CD14-positive monocyte (primary cell): ENCODE results near the gene KAZN. TPM values are rescaled to one million over a fixed set of nuclear protein-coding genes. Genes with fewer than 3 reads are reported as not detected.

ENCODE experiments used
- DNase-seq, 3 donors: peaks; one replicate each; pipeline ENCODE4 v3.0.0-alpha.2; 2011 to 2022
- H2AFZ ChIP-seq: 2 replicates; pipeline ENCODE4 v1.6.0; 2012; ENCODE audit warnings: mild to moderate bottlenecking, low read depth, low read length, inconsistent platforms; ENCODE audit not compliant: insufficient read depth, poor library complexity, severe bottlenecking
- H3K27ac ChIP-seq, 2 donors: 1 replicate in 1 of 2; 2 replicates in 1 of 2; pipeline ENCODE4 v1.5.1; 2012 to 2013; ENCODE audit warnings: low read length in 2 of 2, control low read depth in 1 of 2, inconsistent platforms in 1 of 2, low read depth in 1 of 2, mild to moderate bottlenecking in 1 of 2
- H3K27me3 ChIP-seq, 2 donors: one replicate each; pipeline versions ENCODE4 v1.6.0 to v1.6.1; 2011 to 2013; ENCODE audit warnings: low read length in 2 of 2; ENCODE audit not compliant: control insufficient read depth in 2 of 2, insufficient read depth in 2 of 2
- H3K36me3 ChIP-seq, 2 donors: replicated peaks in 1 of 2; 1 replicate in 1 of 2; 2 replicates in 1 of 2; pipeline versions ENCODE4 v1.5.1 to v1.6.1; 2012 to 2013; ENCODE audit warnings: low read length in 2 of 2, control low read depth in 1 of 2, inconsistent platforms in 1 of 2, mild to moderate bottlenecking in 1 of 2; ENCODE audit not compliant: insufficient read depth in 2 of 2, control insufficient read depth in 1 of 2
- H3K4me1 ChIP-seq, 2 donors: 1 replicate in 1 of 2; 2 replicates in 1 of 2; pipeline versions ENCODE4 v1.5.1 to v1.6.1; 2012 to 2013; ENCODE audit warnings: low read length in 2 of 2, control low read depth in 1 of 2, inconsistent platforms in 1 of 2, mild to moderate bottlenecking in 1 of 2, moderate library complexity in 1 of 2; ENCODE audit not compliant: insufficient read depth in 2 of 2, control insufficient read depth in 1 of 2
- H3K4me2 ChIP-seq: replicated peaks from 2 replicates; pipeline ENCODE3; 2012; ENCODE audit warnings: low read length, moderate library complexity, mild to moderate bottlenecking; ENCODE audit not compliant: poor library complexity, severe bottlenecking; ENCODE audit errors: extremely low read depth
- H3K4me3 ChIP-seq, 3 experiments: fragments of 200-600 bp in 1 of 3; sonication (generic) in 1 of 3; replicated peaks in 1 of 3; 1 replicate in 2 of 3; 2 replicates in 1 of 3; pipeline ENCODE4 v1.5.1; 2011 to 2013; ENCODE audit warnings: low read length in 3 of 3, mild to moderate bottlenecking in 3 of 3, control low read depth in 2 of 3, low read depth in 2 of 3, inconsistent platforms in 1 of 3, moderate library complexity in 1 of 3
- H3K79me2 ChIP-seq: 2 replicates; pipeline ENCODE4 v1.6.0; 2012; ENCODE audit warnings: mild to moderate bottlenecking, control low read depth, inconsistent platforms, low read length, moderate library complexity; ENCODE audit not compliant: insufficient read depth
- H3K9ac ChIP-seq: 2 replicates; pipeline ENCODE4 v1.6.0; 2017; ENCODE audit warnings: low read length, mild to moderate bottlenecking; ENCODE audit not compliant: insufficient read depth, poor library complexity, severe bottlenecking
- H3K9me3 ChIP-seq, 2 donors: replicated peaks in 1 of 2; 1 replicate in 1 of 2; 2 replicates in 1 of 2; pipeline versions ENCODE4 v1.5.1 to v1.6.1; 2012 to 2013; ENCODE audit warnings: low read length in 2 of 2, control low read depth in 1 of 2; ENCODE audit not compliant: control insufficient read depth in 1 of 2, insufficient read depth in 1 of 2
- H4K20me1 ChIP-seq: 2 replicates; pipeline ENCODE4 v1.6.0; 2012; ENCODE audit warnings: mild to moderate bottlenecking, low read length, control low read depth, moderate library complexity; ENCODE audit not compliant: insufficient read depth
- H3K27ac Mint-ChIP-seq, 7 donors: one replicate each; pipeline ENCODE4 v1.8.0; 2020; ENCODE audit warnings: mild to moderate bottlenecking in 7 of 7, mixed read lengths in 7 of 7, moderate library complexity in 6 of 7, inconsistent platforms in 2 of 7
- H3K27me3 Mint-ChIP-seq, 3 donors: one replicate each; pipeline ENCODE4 v1.8.0; 2021 to 2022; ENCODE audit warnings: low read depth in 3 of 3, mild to moderate bottlenecking in 3 of 3, mixed read lengths in 3 of 3, moderate library complexity in 3 of 3, inconsistent platforms in 1 of 3
- H3K36me3 Mint-ChIP-seq, 2 donors: one replicate each; pipeline ENCODE4 v1.8.0; 2020; ENCODE audit warnings: mixed read lengths in 2 of 2, inconsistent platforms in 1 of 2, mild to moderate bottlenecking in 1 of 2
- H3K4me1 Mint-ChIP-seq: one replicate; pipeline ENCODE4 v1.8.0; 2020; ENCODE audit warnings: mild to moderate bottlenecking, mixed read lengths
- H3K4me3 Mint-ChIP-seq, 2 donors: one replicate each; pipeline ENCODE4 v1.8.0; 2020; ENCODE audit warnings: mild to moderate bottlenecking in 2 of 2, mixed read lengths in 2 of 2, moderate library complexity in 1 of 2
- H3K9me3 Mint-ChIP-seq, 7 donors: one replicate each; pipeline ENCODE4 v1.8.0; 2020 to 2022; ENCODE audit warnings: mixed read lengths in 7 of 7, mild to moderate bottlenecking in 6 of 7, moderate library complexity in 6 of 7, inconsistent platforms in 2 of 7
- CTCF ChIP-seq: fragments of 200-600 bp; IDR thresholded peaks from one replicate; pipeline ENCODE4 v1.8.0; 2022; ENCODE audit warnings: antibody characterized with exemption, mild to moderate bottlenecking
- WGBS: methylation state at CpG from one replicate; pipeline ENCODE4 v1.1.5; 2013; ENCODE audit warnings: missing lambda C conversion rate; ENCODE audit not compliant: insufficient coverage; 5-methylcytosine and 5-hydroxymethylcytosine counted together
- intact Hi-C, 2 donors: fragments of 100-400 bp; cut with micrococcal nuclease; formaldehyde crosslinking; loops; one replicate each; pipeline versions ENCODE4 v1.15.0 to v1.15.1; 2023
- polyA plus RNA-seq, 3 donors: library from polyadenylated mRNA; depleted of rRNA in 1 of 3; unstranded in 2 of 3; stranded (reverse) in 1 of 3; fragments of 300-500 nt in 2 of 3; fragments of >200 nt in 1 of 3; fragmentation: Illumina TruSeq in 2 of 3; gene quantifications; 1 replicate in 2 of 3; 2 replicates in 1 of 3; pipeline ENCODE4 v1.2.3, GENCODE V29; 2012 to 2021

The KAZN gene
- polyA plus RNA-seq, 3 donors, result not detected

DNA sequence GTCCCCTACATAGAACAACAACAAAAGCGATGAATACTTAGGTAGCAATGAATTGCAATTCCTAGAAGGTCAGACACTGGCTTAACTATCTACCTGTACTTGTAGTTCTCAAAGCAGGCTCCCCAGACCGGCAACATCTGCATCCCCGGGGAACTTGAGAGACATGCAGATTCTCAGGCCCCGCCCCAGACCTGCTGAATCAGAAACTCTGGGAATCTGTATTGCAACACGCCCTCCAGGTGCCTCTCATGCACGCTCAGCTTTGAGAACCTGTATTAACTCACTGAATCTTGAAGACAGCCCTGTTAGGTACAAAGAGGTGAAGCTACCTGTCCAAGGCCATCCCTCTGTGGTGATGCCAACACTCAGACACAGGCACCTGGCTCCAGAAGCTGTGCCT is 128.1 kb downstream of the KAZN start:
- no peaks in the 10 kb centered on the region for H4K20me1 ChIP-seq
- H3K4me3 Mint-ChIP-seq, result no peak overlapping the region
- no peak overlapping the region for H3K27ac ChIP-seq
- no peak for TF ChIP-seq CTCF
- H3K27me3 Mint-ChIP-seq, result peaks cover 0 to 4% (median 3%) of the 10 kb centered on the region in 3 donors
- no peak overlapping the region for H3K27ac Mint-ChIP-seq
- intact Hi-C loops, result no loop called here
- no peak overlapping the region for H2AFZ ChIP-seq
- no peak for DNase-seq
- H3K79me2 ChIP-seq, result no peaks in the 10 kb centered on the region
- no peak overlapping the region for H3K4me3 ChIP-seq
- no peaks in the 10 kb centered on the region for H3K9me3 ChIP-seq
- no peak overlapping the region for H3K9ac ChIP-seq
- no peaks in the 10 kb centered on the region for H3K4me1 ChIP-seq
- H3K27me3 ChIP-seq, result no peaks in the 10 kb centered on the region
- H3K36me3 Mint-ChIP-seq, result no peaks in the 10 kb centered on the region
- H3K4me1 Mint-ChIP-seq, result peaks cover 4% of the 10 kb centered on the region
- H3K9me3 Mint-ChIP-seq, result peaks cover 0 to 2% (median 0%) of the 10 kb centered on the region in 7 donors
- WGBS, result 85% methylated on average over 5 of the region's 6 CpGs
- H3K36me3 ChIP-seq, result no peaks in the 10 kb centered on the region
- no peak overlapping the region for H3K4me2 ChIP-seq

- no peak for TF ChIP-seq CTCF
- Histone ChIP-seq H3K4me2 (no peak overlapping the region), H3K27ac (no peak overlapping the region), H3K79me2 (no peaks in the 10 kb centered on the region), H3K9ac (no peak overlapping the region), H2AFZ (no peak overlapping the region), H4K20me1 (no peaks in the 10 kb centered on the region), H3K36me3 (no peaks in the 10 kb centered on the region), H3K9me3 (no peaks in the 10 kb centered on the region), H3K4me3 (no peak overlapping the region), H3K27me3 (no peaks in the 10 kb centered on the region), H3K4me1 (peaks cover 3 to 8% of the 10 kb centered on the region in 2 donors)
- H3K9me3 Mint-ChIP-seq, result peaks cover 0 to 2% (median 0%) of the 10 kb centered on the region in 7 donors
- 96% methylated on average over 4 of the region's 7 CpGs for WGBS
- no peaks in the 10 kb centered on the region for H3K36me3 Mint-ChIP-seq
- DNase-seq, result no peak
- no peak overlapping the region for H3K4me3 Mint-ChIP-seq
- no peak overlapping the region for H3K27ac Mint-ChIP-seq
- peaks cover 11% of the 10 kb centered on the region for H3K4me1 Mint-ChIP-seq
- peaks cover 0 to 3% (median 2%) of the 10 kb centered on the region in 3 donors for H3K27me3 Mint-ChIP-seq
- intact Hi-C loops, result no loop called here
These were observed 130.0 kb downstream of the KAZN start for GRCh38 chr1:14728516-14728915.
